ENCODE data around the gene CORIN. TPM values are rescaled to one million over a fixed set of nuclear protein-coding genes. Genes with fewer than 3 reads are reported as not detected.

The CORIN gene
- total and polyA plus RNA-seq, 2 of the 4 experiments (the other 2 are of a cell fraction): 20.3 to 24.7 TPM

- 90% methylated on average over 2 of the region's 8 CpGs; no CpG with 5 or more reads in 1 of the 2 experiments for WGBS, 2 experiments (ENCODE audit: extremely low coverage in 2 of 2, insufficient read length in 1 of 2)
- no peak overlapping the region for H2BK15ac ChIP-seq (ENCODE audit: low read depth, low read length)
- no peak overlapping the region for H3K56ac ChIP-seq (ENCODE audit: extremely low read depth, insufficient read depth, low read length)
- TF ChIP-seq RCOR1 (IDR thresholded peaks at IDR 0.05; ENCODE audit: insufficient replicate concordance, low read length) (no peak), POLR2A (IDR thresholded peaks at IDR 0.05; ENCODE audit: low read depth, low read length) (no peak), NFE2L2 (IDR thresholded peaks at IDR 0.05; ENCODE audit: low read depth, low read length) (no peak), MXI1 (IDR thresholded peaks at IDR 0.05; ENCODE audit: borderline replicate concordance, low read depth, low read length) (no peak), MAFK (IDR thresholded peaks at IDR 0.05; ENCODE audit: low read depth, low read length) (no peak), SMC3 (IDR thresholded peaks at IDR 0.05; ENCODE audit: low read depth, low read length) (no peak), CHD1 (IDR thresholded peaks at IDR 0.05; ENCODE audit: low read depth, low read length) (no peak), RFX5 (IDR thresholded peaks at IDR 0.05; ENCODE audit: low read depth, low read length) (no peak), FOS (IDR thresholded peaks at IDR 0.05; ENCODE audit: low read depth, low read length) (no peak), RAD21 (IDR thresholded peaks at IDR 0.05; ENCODE audit: low read length) (no peak), MAZ (IDR thresholded peaks at IDR 0.05; ENCODE audit: borderline replicate concordance, low read depth, low read length) (no peak)
- TF ChIP-seq, protein P1, sequence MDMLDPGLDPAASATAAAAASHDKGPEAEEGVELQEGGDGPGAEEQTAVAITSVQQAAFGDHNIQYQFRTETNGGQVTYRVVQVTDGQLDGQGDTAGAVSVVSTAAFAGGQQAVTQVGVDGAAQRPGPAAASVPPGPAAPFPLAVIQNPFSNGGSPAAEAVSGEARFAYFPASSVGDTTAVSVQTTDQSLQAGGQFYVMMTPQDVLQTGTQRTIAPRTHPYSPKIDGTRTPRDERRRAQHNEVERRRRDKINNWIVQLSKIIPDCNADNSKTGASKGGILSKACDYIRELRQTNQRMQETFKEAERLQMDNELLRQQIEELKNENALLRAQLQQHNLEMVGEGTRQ (IDR thresholded peaks at IDR 0.05; ENCODE audit: low read depth, low read length): no peak
- TF ChIP-seq, protein P2, sequence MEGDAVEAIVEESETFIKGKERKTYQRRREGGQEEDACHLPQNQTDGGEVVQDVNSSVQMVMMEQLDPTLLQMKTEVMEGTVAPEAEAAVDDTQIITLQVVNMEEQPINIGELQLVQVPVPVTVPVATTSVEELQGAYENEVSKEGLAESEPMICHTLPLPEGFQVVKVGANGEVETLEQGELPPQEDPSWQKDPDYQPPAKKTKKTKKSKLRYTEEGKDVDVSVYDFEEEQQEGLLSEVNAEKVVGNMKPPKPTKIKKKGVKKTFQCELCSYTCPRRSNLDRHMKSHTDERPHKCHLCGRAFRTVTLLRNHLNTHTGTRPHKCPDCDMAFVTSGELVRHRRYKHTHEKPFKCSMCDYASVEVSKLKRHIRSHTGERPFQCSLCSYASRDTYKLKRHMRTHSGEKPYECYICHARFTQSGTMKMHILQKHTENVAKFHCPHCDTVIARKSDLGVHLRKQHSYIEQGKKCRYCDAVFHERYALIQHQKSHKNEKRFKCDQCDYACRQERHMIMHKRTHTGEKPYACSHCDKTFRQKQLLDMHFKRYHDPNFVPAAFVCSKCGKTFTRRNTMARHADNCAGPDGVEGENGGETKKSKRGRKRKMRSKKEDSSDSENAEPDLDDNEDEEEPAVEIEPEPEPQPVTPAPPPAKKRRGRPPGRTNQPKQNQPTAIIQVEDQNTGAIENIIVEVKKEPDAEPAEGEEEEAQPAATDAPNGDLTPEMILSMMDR (conservative IDR thresholded peaks at IDR 0.05; ENCODE audit: low read depth, low read length): no peak
- no peak overlapping the region for H3K4me3 ChIP-seq (ENCODE audit: insufficient read depth, low read depth, low read length)
- no peak overlapping the region for H4K91ac ChIP-seq (ENCODE audit: insufficient read depth, low read depth, low read length)
- no peak overlapping the region for H3K14ac ChIP-seq (replicated peaks; ENCODE audit: low read depth, low read length)
- no peaks in the 10 kb centered on the region for H3K36me3 ChIP-seq (ENCODE audit: control insufficient read depth, insufficient read depth, low read length)
- no peak overlapping the region for H3K4ac ChIP-seq (ENCODE audit: low read depth, low read length)
- 0 out of 2 replicates have a peak, but pooled peaks cover 1% of the 10 kb centered on the region for H3K9me3 ChIP-seq (ENCODE audit: control insufficient read depth, insufficient read depth, low read length)
- DNase-seq (no peak), ATAC-seq (ENCODE audit: low read depth) (no peak)
- H3K18ac ChIP-seq (ENCODE audit: low read depth, low read length): no peak overlapping the region
- intact Hi-C loops (cut with micrococcal nuclease): no loop called here
- no peak overlapping the region for H2AK5ac ChIP-seq (ENCODE audit: low read depth, low read length)
- H4K20me1 ChIP-seq (ENCODE audit: insufficient read depth, low read length): no peaks in the 10 kb centered on the region
- no peak overlapping the region for H3K27ac ChIP-seq (ENCODE audit: insufficient read depth, low read length)
- no peak overlapping the region for H2AFZ ChIP-seq (replicated peaks; ENCODE audit: low read length, poor library complexity)
- no peak overlapping the region for H4K8ac ChIP-seq (ENCODE audit: low read depth in 2 of 2, low read length in 2 of 2)
- in situ Hi-C loops (cut with MboI; ENCODE audit: low sequenced_read_pairs): no loop called here
- no peak overlapping the region for H3K9ac ChIP-seq (ENCODE audit: low read depth, low read length)
- no peak overlapping the region for H4K5ac ChIP-seq (ENCODE audit: low read depth, low read length)
- POLR2A ChIA-PET (ENCODE audit: unreplicated experiment): no interaction called here
- H3K9me1 ChIP-seq (ENCODE audit: insufficient read depth, low read length): no peaks in the 10 kb centered on the region
- no TSS peak for BruUV-seq (replicated peaks)
- H3K27me3 ChIP-seq (ENCODE audit: control insufficient read depth, insufficient read depth, low read length): peaks cover 2% of the 10 kb centered on the region
- H2AK9ac ChIP-seq (replicated peaks; ENCODE audit: low read depth, low read length, poor library complexity): no peak overlapping the region
- H3K4me2 ChIP-seq (ENCODE audit: low read depth, low read length): no peak overlapping the region
- dilution Hi-C loops (cut with HindIII; ENCODE audit: low sequenced_read_pairs, unreplicated experiment): no loop called here
- no peaks in the 10 kb centered on the region for H3K4me1 ChIP-seq (ENCODE audit: control insufficient read depth, insufficient read depth, low read length)
- CTCF ChIA-PET: no interaction called here
- H3K23ac ChIP-seq (ENCODE audit: low read depth, low read length): no peak overlapping the region
- H2BK5ac ChIP-seq (ENCODE audit: low read depth, low read length, poor library complexity, severe bottlenecking): no peak overlapping the region
- H3K79me1 ChIP-seq (ENCODE audit: low read depth in 1 of 2, low read length in 2 of 2): no peaks in the 10 kb centered on the region
- H2BK20ac ChIP-seq (ENCODE audit: low read depth, low read length): no peak overlapping the region
- no peak overlapping the region for H2BK120ac ChIP-seq (ENCODE audit: low read depth, low read length)
Observed at GRCh38 chr4:47664051-47664826, 173.6 kb downstream of the CORIN start.
